Fibroblast of gingiva (primary cell): ENCODE results near the gene PGR.

Experiments used
- DNase-seq: peaks from one replicate; pipeline ENCODE4 v3.0.0-alpha.2; 2011; ENCODE audit warnings: low read depth

Gene PGR

GRCh38 chr11:101008961-101009689 lies 120.5 kb downstream of the PGR start:
- no peak for DNase-seq

GRCh38 chr11:101003468-101003867 lies 126.1 kb downstream of the PGR start:
- DNase-seq, result no peak

- no peak for DNase-seq
Observed at GRCh38 chr11:100999756-101000155, 129.9 kb downstream of the PGR start.

- DNase-seq, result no peak
Observed at GRCh38 chr11:100994966-100995365, 134.6 kb downstream of the PGR start.

GRCh38 chr11:100991541-100991940 lies 138.1 kb downstream of the PGR start:
- no peak for DNase-seq

GRCh38 chr11:100990931-100991330 lies 138.7 kb downstream of the PGR start:
- no peak for DNase-seq

GRCh38 chr11:100984668-100985067 lies 144.9 kb downstream of the PGR start:
- DNase-seq, result no peak

GRCh38 chr11:100981196-100981824 lies 148.3 kb downstream of the PGR start:
- DNase-seq, result no peak

- DNase-seq, result peak; percentile 6
Observed at GRCh38 chr11:100980156-100980555, 149.5 kb downstream of the PGR start.
